Measurements from ENCODE around the gene TRIM24.

GRCh38 chr7:138481447-138482380 lies 21.7 kb downstream of the TRIM24 start:
- TF ChIP-seq CTCF (conservative IDR thresholded peaks at IDR 0.05) (no peak), ZFX (IDR thresholded peaks at IDR 0.05) (no peak)
